Adipose tissue (tissue), 3 donors: ENCODE data around the gene C9orf152. TPM values are rescaled to one million over a fixed set of nuclear protein-coding genes. Genes with fewer than 3 reads are reported as not detected.
"Not testable (repeated sequence)": the region's sequence is repeated elsewhere in the genome, so short reads cannot be mapped to it uniquely, and the experiment has no call there.

Source experiments
- H3K27ac ChIP-seq: one replicate; pipeline ENCODE4 v1.5.1; 2013; ENCODE audit warnings: low read depth, low read length
- WGBS, 3 donors: extraction: QIAGEN DNeasy Blood & Tissue Kit; methylation state at CpG; one replicate each; pipeline ENCODE4 v1.1.7; 2013; 5-methylcytosine and 5-hydroxymethylcytosine counted together
- polyA plus RNA-seq, 3 donors: library from polyadenylated mRNA; stranded (reverse); fragments of 200-250 nt; gene quantifications; one replicate each; pipeline ENCODE4 v1.2.3, GENCODE V29; 2013
- donor health status: healthy with polysubstance abuse.
- donor health status: Bipolar disorder and iron deficiency.
- donor health status: healthy.

C9orf152 gene
- polyA plus RNA-seq = 1 to 10 TPM in 2 of 3 donors, under 1 TPM in 1; 0.11 to 3.0 (median 1.2) TPM

- 38 to 87% (median 71%) methylated on average over 9 of the region's 9 CpGs for WGBS, 3 donors
- H3K27ac ChIP-seq = no peak within 1 kb of the TSS
These were observed at the start of gene C9orf152 for GRCh38 chr9:110208031-110208430. Gene C9orf152 (minus strand): TSS chr9:110208159. CDS start chr9:110207579, 580 bp downstream.

- WGBS, 3 donors = 7 to 15% (median 12%) methylated on average over 14 of the region's 14 CpGs
- peak overlapping the region; percentile 89 for H3K27ac ChIP-seq
These were observed 49.3 kb upstream of the C9orf152 start for GRCh38 chr9:110257097-110257841.

- WGBS, 3 donors = 0 to 1% (median 1%) methylated on average over 61 to 65 of the region's 65 CpGs
- peak within 1 kb of the TSS; percentile 89 for H3K27ac ChIP-seq
These were observed 48.6 kb upstream of the C9orf152 start, which contains the start of gene TXN for GRCh38 chr9:110256380-110257096. Gene TXN (minus strand): TSS chr9:110256507. CDS start chr9:110256435, 72 bp downstream.

- H3K27ac ChIP-seq = no peak overlapping the region
- WGBS, 3 donors = 0 to 1% (median 0%) methylated on average over 67 to 81 of the region's 81 CpGs
These were observed 47.8 kb upstream of the C9orf152 start for GRCh38 chr9:110255463-110256379.

GRCh38 chr9:110255034-110255462 is 47.1 kb upstream of the C9orf152 start:
- H3K27ac ChIP-seq = no peak overlapping the region
- WGBS, 3 donors = 3 to 6% (median 5%) methylated on average over 17 of the region's 17 CpGs

GRCh38 chr9:110254500-110254899 is 46.5 kb upstream of the C9orf152 start:
- WGBS, 3 donors = 66 to 94% (median 83%) methylated on average over 2 of the region's 2 CpGs

GRCh38 chr9:110252509-110253139 is 44.7 kb upstream of the C9orf152 start:
- 63 to 76% (median 65%) methylated on average over 10 of the region's 10 CpGs for WGBS, 3 donors
- no peak overlapping the region for H3K27ac ChIP-seq

More at GRCh38 chr9:110254500-110254899, 46.5 kb upstream of the C9orf152 start:
- H3K27ac ChIP-seq = no peak overlapping the region

GRCh38 chr9:110251770-110252169 is 43.8 kb upstream of the C9orf152 start:
- 95 to 99% (median 97%) methylated on average over 5 of the region's 5 CpGs for WGBS, 3 donors
- not testable (repeated sequence) for H3K27ac ChIP-seq

- 36 to 88% (median 86%) methylated on average over 4 of the region's 4 CpGs for WGBS, 3 donors
- no peak overlapping the region for H3K27ac ChIP-seq
These were observed 43.3 kb upstream of the C9orf152 start for GRCh38 chr9:110251212-110251611.

GRCh38 chr9:110249603-110250002 is 41.6 kb upstream of the C9orf152 start:
- WGBS, 3 donors = 91 to 96% (median 95%) methylated on average over 4 of the region's 4 CpGs
- H3K27ac ChIP-seq = no peak overlapping the region

GRCh38 chr9:110248361-110248760 is 40.4 kb upstream of the C9orf152 start:
- H3K27ac ChIP-seq = no peak overlapping the region
- WGBS, 3 donors = 85 to 97% (median 94%) methylated on average over 2 of the region's 2 CpGs

GRCh38 chr9:110246214-110246613 is 38.3 kb upstream of the C9orf152 start:
- no peak overlapping the region for H3K27ac ChIP-seq
- WGBS, 3 donors = 96 to 97% (median 97%) methylated on average over 6 of the region's 6 CpGs

GRCh38 chr9:110244616-110245015 is 36.7 kb upstream of the C9orf152 start:
- WGBS, 3 donors = 71 to 87% (median 85%) methylated on average over 3 of the region's 3 CpGs
- H3K27ac ChIP-seq = no peak overlapping the region

- WGBS, 3 donors = 91 to 100% (median 100%) methylated on average over 1 of the region's 1 CpG
- no peak overlapping the region for H3K27ac ChIP-seq
These were observed 33.9 kb upstream of the C9orf152 start for GRCh38 chr9:110241858-110242321.

GRCh38 chr9:110241260-110241857 is 33.4 kb upstream of the C9orf152 start:
- 92 to 94% (median 93%) methylated on average over 3 of the region's 3 CpGs for WGBS, 3 donors
- H3K27ac ChIP-seq = no peak overlapping the region

- no peak overlapping the region for H3K27ac ChIP-seq
- 30 to 44% (median 40%) methylated on average over 1 of the region's 1 CpG for WGBS, 3 donors
These were observed 32.2 kb upstream of the C9orf152 start for GRCh38 chr9:110240198-110240597.

GRCh38 chr9:110228321-110228720 is 20.4 kb upstream of the C9orf152 start:
- WGBS, 3 donors = 85 to 92% (median 86%) methylated on average over 2 of the region's 2 CpGs
- H3K27ac ChIP-seq = no peak overlapping the region
